RWPE2 (cell line): ENCODE data around the gene COX17.

ENCODE experiments used
- ATAC-seq: fragments of 200-7000 bp; cut with Tn5 transposase; 3 replicates; pipeline ENCODE4 v1.9.1; 2021; ENCODE audit warnings: low read depth
- DNase-seq: peaks from one replicate; pipeline ENCODE4 v3.0.0-alpha.2; 2020; ENCODE audit warnings: low spot score
- H3K27ac ChIP-seq: fragments of 450-650 bp; 2 replicates; pipeline ENCODE4 v1.5.1; 2017; ENCODE audit warnings: mild to moderate bottlenecking; ENCODE audit not compliant: poor library complexity, severe bottlenecking
- H3K27me3 ChIP-seq: fragments of 250-450 bp; sonication (Bioruptor Pico); 2 replicates; pipeline ENCODE4 v1.5.1; 2021; ENCODE audit warnings: mild to moderate bottlenecking, moderate library complexity; ENCODE audit not compliant: insufficient read depth, poor library complexity, severe bottlenecking
- H3K36me3 ChIP-seq: fragments of 250-450 bp; sonication (Bioruptor Pico); 2 replicates; pipeline ENCODE4 v1.5.1; 2020; ENCODE audit warnings: low read depth, mild to moderate bottlenecking, moderate library complexity
- H3K4me1 ChIP-seq: fragments of 250-450 bp; sonication (Bioruptor Pico); 2 replicates; pipeline ENCODE4 v1.5.1; 2021; ENCODE audit warnings: mild to moderate bottlenecking, moderate library complexity; ENCODE audit not compliant: insufficient read depth, poor library complexity, severe bottlenecking
- H3K4me3 ChIP-seq: fragments of 250-450 bp; sonication (Bioruptor Pico); 2 replicates; pipeline ENCODE4 v1.5.1; 2021; ENCODE audit warnings: mild to moderate bottlenecking, moderate library complexity; ENCODE audit not compliant: severe bottlenecking
- H3K9me3 ChIP-seq: fragments of 250-450 bp; sonication (Bioruptor Pico); 2 replicates; pipeline ENCODE4 v1.5.1; 2021; ENCODE audit warnings: mild to moderate bottlenecking, moderate library complexity; ENCODE audit not compliant: severe bottlenecking
- TF ChIP-seq, protein P1 (sequence below): fragments of 450-650 bp; IDR thresholded peaks from one replicate; pipeline ENCODE4 v1.5.1; 2017; ENCODE audit warnings: mild to moderate bottlenecking, moderate library complexity; ENCODE audit not compliant: poor library complexity, severe bottlenecking

The COX17 gene

DNA sequence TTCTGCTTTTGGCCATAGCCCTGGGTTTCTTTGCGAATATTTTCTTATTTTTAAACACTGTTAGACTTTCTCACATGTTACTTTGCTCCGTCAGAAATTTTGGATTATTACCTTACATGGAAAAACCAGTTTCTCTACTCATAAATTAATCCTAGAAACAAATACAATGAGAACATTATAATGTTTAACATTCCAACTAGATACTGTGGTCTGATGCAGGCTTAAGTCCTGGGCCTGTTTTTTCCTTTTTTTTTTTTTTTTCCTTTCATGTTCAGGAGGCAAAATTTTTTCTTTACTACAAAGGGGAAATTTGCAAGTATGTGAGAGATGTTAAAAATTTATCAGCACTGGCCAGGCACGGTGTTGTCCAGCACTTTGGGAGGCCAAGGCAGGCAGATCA is 45.7 kb downstream of the COX17 start:
- Histone ChIP-seq H3K27me3 (no peaks in the 10 kb centered on the region), H3K9me3 (no peaks in the 10 kb centered on the region), H3K27ac (no peak overlapping the region), H3K4me1 (no peaks in the 10 kb centered on the region), H3K4me3 (no peak overlapping the region), H3K36me3 (no peaks in the 10 kb centered on the region)
- TF ChIP-seq, protein P1, sequence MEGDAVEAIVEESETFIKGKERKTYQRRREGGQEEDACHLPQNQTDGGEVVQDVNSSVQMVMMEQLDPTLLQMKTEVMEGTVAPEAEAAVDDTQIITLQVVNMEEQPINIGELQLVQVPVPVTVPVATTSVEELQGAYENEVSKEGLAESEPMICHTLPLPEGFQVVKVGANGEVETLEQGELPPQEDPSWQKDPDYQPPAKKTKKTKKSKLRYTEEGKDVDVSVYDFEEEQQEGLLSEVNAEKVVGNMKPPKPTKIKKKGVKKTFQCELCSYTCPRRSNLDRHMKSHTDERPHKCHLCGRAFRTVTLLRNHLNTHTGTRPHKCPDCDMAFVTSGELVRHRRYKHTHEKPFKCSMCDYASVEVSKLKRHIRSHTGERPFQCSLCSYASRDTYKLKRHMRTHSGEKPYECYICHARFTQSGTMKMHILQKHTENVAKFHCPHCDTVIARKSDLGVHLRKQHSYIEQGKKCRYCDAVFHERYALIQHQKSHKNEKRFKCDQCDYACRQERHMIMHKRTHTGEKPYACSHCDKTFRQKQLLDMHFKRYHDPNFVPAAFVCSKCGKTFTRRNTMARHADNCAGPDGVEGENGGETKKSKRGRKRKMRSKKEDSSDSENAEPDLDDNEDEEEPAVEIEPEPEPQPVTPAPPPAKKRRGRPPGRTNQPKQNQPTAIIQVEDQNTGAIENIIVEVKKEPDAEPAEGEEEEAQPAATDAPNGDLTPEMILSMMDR: no peak
- no peak for DNase-seq
- ATAC-seq: no peak

DNA sequence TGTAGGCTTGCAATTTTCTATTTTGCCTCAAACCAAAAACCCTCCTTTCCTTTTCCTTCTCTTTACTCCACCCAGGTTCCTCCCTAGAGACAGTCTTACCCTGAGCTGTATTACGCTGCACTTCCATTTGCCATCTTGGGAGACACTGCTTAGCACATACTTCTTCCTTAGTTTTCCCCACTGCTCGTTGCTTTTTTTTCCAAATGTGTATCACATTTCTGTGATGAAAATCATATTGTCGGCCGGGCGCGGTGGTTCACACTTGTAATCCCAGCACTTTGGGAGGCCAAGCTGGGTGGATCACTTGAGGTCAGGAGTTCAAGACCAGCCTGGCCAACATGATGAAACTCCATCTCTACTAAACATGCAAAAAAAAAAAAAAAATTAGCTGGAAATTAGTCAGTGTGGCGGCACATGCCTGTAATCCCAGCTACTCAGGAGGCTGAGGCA is 46.3 kb downstream of the COX17 start:
- TF ChIP-seq, protein P1: no peak
- Histone ChIP-seq H3K36me3 (no peaks in the 10 kb centered on the region), H3K4me3 (no peak overlapping the region), H3K27ac (no peak overlapping the region), H3K9me3 (no peaks in the 10 kb centered on the region), H3K4me1 (no peaks in the 10 kb centered on the region), H3K27me3 (no peaks in the 10 kb centered on the region)
- ATAC-seq (no peak), DNase-seq (no peak)

DNA sequence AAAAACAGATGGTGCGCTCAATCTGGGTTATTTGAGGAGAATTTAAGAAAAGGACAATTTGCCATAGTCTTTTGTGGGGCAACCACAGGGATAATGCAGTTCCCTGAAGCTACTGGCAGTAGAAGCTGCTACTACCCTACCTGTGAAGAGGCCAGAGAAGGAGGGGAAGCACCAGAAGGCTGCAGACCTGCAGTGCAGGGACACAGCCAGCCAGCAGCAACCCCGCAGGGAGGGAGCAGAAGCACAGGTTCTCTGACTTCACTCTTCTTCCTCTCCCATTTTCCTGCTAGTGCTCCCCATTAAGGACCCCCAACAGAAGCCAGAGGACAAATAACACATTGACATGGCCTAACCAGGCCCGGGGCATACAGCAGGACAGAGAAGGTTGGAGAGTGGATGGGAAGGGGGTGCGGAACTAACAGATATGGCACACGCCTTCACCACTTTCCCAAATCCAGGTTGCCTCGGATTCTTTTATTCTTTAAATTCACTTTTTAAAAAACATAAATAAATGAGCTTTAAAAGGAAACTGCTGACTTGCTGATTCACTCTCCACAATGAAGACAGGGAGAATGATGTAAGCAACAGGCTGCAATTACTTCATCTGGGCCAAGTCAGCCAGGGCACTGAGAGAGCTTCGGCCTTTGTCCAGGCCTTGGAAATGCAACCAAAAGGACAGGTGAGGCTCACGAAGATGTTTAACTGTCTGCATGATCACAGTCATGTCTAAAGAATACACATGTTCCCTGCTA is 46.9 kb downstream of the COX17 start:
- Histone ChIP-seq H3K4me3 (no peak overlapping the region), H3K27me3 (no peaks in the 10 kb centered on the region), H3K36me3 (no peaks in the 10 kb centered on the region), H3K4me1 (no peaks in the 10 kb centered on the region), H3K9me3 (no peaks in the 10 kb centered on the region), H3K27ac (no peak overlapping the region)
- no peak for DNase-seq
- ATAC-seq: no peak
- TF ChIP-seq, protein P1: no peak

DNA sequence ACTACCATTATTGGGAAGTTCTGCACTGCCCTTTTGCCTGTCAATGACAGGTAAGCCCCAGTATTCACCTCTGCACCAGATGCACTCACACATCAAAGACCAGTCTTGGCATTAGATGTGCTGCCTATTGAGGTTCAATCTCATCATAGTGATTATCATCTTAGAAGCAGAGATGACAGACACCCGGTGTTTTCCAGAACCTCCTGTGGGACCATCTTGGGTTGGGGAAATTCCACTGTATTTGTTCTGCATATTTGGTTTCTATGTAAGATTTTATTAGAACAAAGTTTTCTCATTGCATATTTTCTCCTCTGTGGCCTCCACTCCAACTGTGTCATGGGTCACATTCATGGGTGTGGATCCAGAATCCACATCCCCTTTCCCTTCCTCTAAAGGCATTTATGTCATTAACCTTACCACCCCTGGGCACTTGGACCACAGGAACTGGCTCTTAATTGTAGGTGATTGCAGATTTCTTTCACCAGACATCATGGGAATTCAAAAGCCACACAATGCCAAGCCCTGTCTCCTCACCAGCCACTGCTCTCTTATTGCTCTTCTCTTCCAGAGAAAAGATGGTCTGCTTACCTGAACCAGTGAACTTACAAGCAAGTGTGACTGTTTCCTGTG is 48.3 kb downstream of the COX17 start:
- Histone ChIP-seq H3K9me3 (no peaks in the 10 kb centered on the region), H3K27me3 (no peaks in the 10 kb centered on the region), H3K27ac (no peak overlapping the region), H3K4me1 (no peaks in the 10 kb centered on the region), H3K36me3 (no peaks in the 10 kb centered on the region), H3K4me3 (no peak overlapping the region)
- DNase-seq: no peak
- ATAC-seq: no peak
- TF ChIP-seq, protein P1: no peak

DNA sequence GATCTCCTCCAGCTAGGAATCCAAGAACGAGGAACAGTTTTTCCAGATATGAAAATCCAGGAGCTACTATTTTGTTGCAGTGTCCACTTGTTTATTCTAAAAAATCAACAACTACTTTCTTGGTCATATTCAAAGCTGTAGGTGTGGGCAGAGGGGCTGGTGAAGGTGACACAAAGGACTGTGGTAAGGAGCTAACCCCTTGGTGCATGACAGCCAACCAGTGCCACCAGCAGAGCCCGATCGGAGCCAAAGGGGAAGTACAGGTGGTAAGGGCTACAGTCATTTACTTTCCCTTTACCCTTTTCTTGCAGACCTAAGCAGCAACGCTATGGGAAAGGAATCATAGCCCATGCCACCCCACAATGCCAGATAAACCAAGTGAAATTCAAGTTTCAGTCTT is 48.8 kb downstream of the COX17 start:
- ATAC-seq: no peak
- Histone ChIP-seq H3K27me3 (no peaks in the 10 kb centered on the region), H3K4me1 (no peaks in the 10 kb centered on the region), H3K27ac (no peak overlapping the region), H3K9me3 (no peaks in the 10 kb centered on the region), H3K4me3 (no peak overlapping the region), H3K36me3 (no peaks in the 10 kb centered on the region)
- TF ChIP-seq, protein P1: no peak
- DNase-seq: no peak
